ENCODE results near the gene FAM110A. TPM values are rescaled to one million over a fixed set of nuclear protein-coding genes. Genes with fewer than 3 reads are reported as not detected.
"Not testable (repeated sequence)": the region's sequence is repeated elsewhere in the genome, so short reads cannot be mapped to it uniquely, and the experiment has no call there.

FAM110A gene
- total RNA-seq, 1 donor from 2014 or later: 2.8 TPM

GRCh38 chr20:822651-823573 is 10.6 kb upstream of the FAM110A start:
- no peak for DNase-seq (ENCODE audit: low read depth, low spot score)

- DNase-seq (ENCODE audit: low read depth, low spot score): no peak
Measured at GRCh38 chr20:823574-823902, 10.0 kb upstream of the FAM110A start.

GRCh38 chr20:824490-824889 is 9.0 kb upstream of the FAM110A start:
- no peak for DNase-seq (ENCODE audit: low read depth, low spot score)

- DNase-seq (ENCODE audit: low read depth, low spot score): no peak
Measured at GRCh38 chr20:824916-825315, 8.6 kb upstream of the FAM110A start.

- DNase-seq (ENCODE audit: low read depth, low spot score): no peak
Measured at GRCh38 chr20:825710-826421, 7.6 kb upstream of the FAM110A start.

GRCh38 chr20:826695-827323 is 6.7 kb upstream of the FAM110A start:
- no peak for DNase-seq (ENCODE audit: low read depth, low spot score)

- not testable (repeated sequence) for DNase-seq (ENCODE audit: low read depth, low spot score)
Measured at GRCh38 chr20:827981-828380, 5.5 kb upstream of the FAM110A start.

GRCh38 chr20:828987-829386 is 4.5 kb upstream of the FAM110A start:
- no peak for DNase-seq (ENCODE audit: low read depth, low spot score)

- no peak for DNase-seq (ENCODE audit: low read depth, low spot score)
Measured at GRCh38 chr20:829551-829950, 4.0 kb upstream of the FAM110A start.

GRCh38 chr20:830011-830521 is 3.4 kb upstream of the FAM110A start:
- DNase-seq (ENCODE audit: low read depth, low spot score): no peak

- no peak for DNase-seq (ENCODE audit: low read depth, low spot score)
Measured at GRCh38 chr20:831251-831650, 2.3 kb upstream of the FAM110A start.

GRCh38 chr20:831956-832355 is 1.6 kb upstream of the FAM110A start:
- DNase-seq (ENCODE audit: low read depth, low spot score): no peak

GRCh38 chr20:833121-833449 is 430 bp upstream of the FAM110A start:
- DNase-seq (ENCODE audit: low read depth, low spot score): peak; percentile 11

GRCh38 chr20:834151-834746 is 734 bp downstream of the FAM110A start:
- DNase-seq (ENCODE audit: low read depth, low spot score): no peak

GRCh38 chr20:835608-836045 is 2.1 kb downstream of the FAM110A start:
- no peak for DNase-seq (ENCODE audit: low read depth, low spot score)

- DNase-seq (ENCODE audit: low read depth, low spot score): no peak
Measured at GRCh38 chr20:836190-836589, 2.7 kb downstream of the FAM110A start.

GRCh38 chr20:839015-839414 is 5.5 kb downstream of the FAM110A start:
- no peak for DNase-seq (ENCODE audit: low read depth, low spot score)

GRCh38 chr20:839626-840025 is 6.1 kb downstream of the FAM110A start:
- DNase-seq (ENCODE audit: low read depth, low spot score): no peak

- no peak for DNase-seq (ENCODE audit: low read depth, low spot score)
Measured at GRCh38 chr20:840503-840857, 7.0 kb downstream of the FAM110A start.

- DNase-seq (ENCODE audit: low read depth, low spot score): no peak
Measured at GRCh38 chr20:840858-841567, 7.5 kb downstream of the FAM110A start.
